ENCODE data around the gene KLK4. TPM values are rescaled to one million over a fixed set of nuclear protein-coding genes. Genes with fewer than 3 reads are reported as not detected.

The KLK4 gene
- total and polyA plus RNA-seq, 9 of the 15 experiments (the other 6 are each of a cell fraction or from before 2014, with no cell fraction given) = not detected

GRCh38 chr19:50896591-50897190 lies 14.5 kb downstream of the KLK4 start (continued):
- TF ChIP-seq REST (IDR thresholded peaks at IDR 0.05; ENCODE audit: borderline replicate concordance) (peak; percentile 36; the same call in 1 of the 2 replicates), REST (CRISPR knock-in tag; IDR thresholded peaks at IDR 0.05; ENCODE audit: low read depth) (no peak), MXD1 (CRISPR knock-in tag; IDR thresholded peaks at IDR 0.05; ENCODE audit: borderline replicate concordance, poor library complexity, severe bottlenecking) (no peak), ELK3 (CRISPR knock-in tag; IDR thresholded peaks at IDR 0.05) (no peak), SIX5 (IDR thresholded peaks at IDR 0.05; ENCODE audit: borderline replicate concordance in 1 of 2, insufficient read depth in 1 of 2, low read depth in 1 of 2, low read length in 2 of 2) (no peak), FOXA1 (IDR thresholded peaks at IDR 0.05; ENCODE audit: borderline replicate concordance) (no peak), ZBTB7A (IDR thresholded peaks at IDR 0.05; ENCODE audit: borderline replicate concordance, control insufficient read depth, low read depth, low read length) (no peak), E2F3 (CRISPR knock-in tag; IDR thresholded peaks at IDR 0.05) (no peak), ZNF77 (CRISPR knock-in tag; IDR thresholded peaks at IDR 0.05) (no peak), TOE1 (IDR thresholded peaks at IDR 0.05; ENCODE audit: borderline replicate concordance) (peak; percentile 90; the same call in 1 of the 2 replicates), TOE1 (CRISPR knock-in tag; IDR thresholded peaks at IDR 0.05; ENCODE audit: borderline replicate concordance, low read depth) (no peak), HIVEP1 (CRISPR knock-in tag; IDR thresholded peaks at IDR 0.05) (no peak), EHMT2 (IDR thresholded peaks at IDR 0.05) (no peak), RBM22 (IDR thresholded peaks at IDR 0.05; ENCODE audit: low read depth, low read length, poor library complexity, severe bottlenecking) (no peak), NCOA1 (IDR thresholded peaks at IDR 0.05; ENCODE audit: low read depth) (peak; percentile 77), NCOA4 (IDR thresholded peaks at IDR 0.05; ENCODE audit: partially characterized antibody) (no peak), ZNF253 (CRISPR knock-in tag; conservative IDR thresholded peaks at IDR 0.05) (no peak), EP400 (IDR thresholded peaks at IDR 0.05) (peak; percentile 41; the same call in 1 of the 2 replicates)

Data from K562 (cell line).